Kidney epithelial cell (primary cell): Measurements from ENCODE around the gene ENTPD8. TPM values are rescaled to one million over a fixed set of nuclear protein-coding genes. Genes with fewer than 3 reads are reported as not detected.
A peak's percentile ranks its signal among the peaks of the same experiment; 100 is the strongest.

Experiments
- DNase-seq: peaks from one replicate; pipeline ENCODE4 v3.0.0-alpha.2; 2010; ENCODE audit warnings: low read depth
- H3K27me3 ChIP-seq: 2 replicates; pipeline ENCODE4 v1.6.0; 2011; ENCODE audit warnings: low read length; ENCODE audit not compliant: control insufficient read depth, insufficient read depth
- H3K36me3 ChIP-seq: 2 replicates; pipeline ENCODE4 v1.5.1; 2011; ENCODE audit warnings: low read length; ENCODE audit not compliant: control insufficient read depth, insufficient read depth
- H3K4me3 ChIP-seq: 2 replicates; pipeline ENCODE4 v1.5.1; 2011; ENCODE audit warnings: low read depth, mild to moderate bottlenecking, control low read depth, low read length
- total RNA-seq: library from RNA; depleted of rRNA; stranded (reverse); fragments of >200 nt; gene quantifications from 2 replicates; pipeline ENCODE4 v1.2.3, GENCODE V29; 2015
- TF ChIP-seq, protein P1 (sequence below): IDR thresholded peaks from 2 replicates; pipeline ENCODE4 v1.5.1; 2011; ENCODE audit warnings: mild to moderate bottlenecking, moderate library complexity, low read length, control low read depth, inconsistent platforms; ENCODE audit not compliant: insufficient read depth, poor library complexity, severe bottlenecking

Gene ENTPD8, protein sequence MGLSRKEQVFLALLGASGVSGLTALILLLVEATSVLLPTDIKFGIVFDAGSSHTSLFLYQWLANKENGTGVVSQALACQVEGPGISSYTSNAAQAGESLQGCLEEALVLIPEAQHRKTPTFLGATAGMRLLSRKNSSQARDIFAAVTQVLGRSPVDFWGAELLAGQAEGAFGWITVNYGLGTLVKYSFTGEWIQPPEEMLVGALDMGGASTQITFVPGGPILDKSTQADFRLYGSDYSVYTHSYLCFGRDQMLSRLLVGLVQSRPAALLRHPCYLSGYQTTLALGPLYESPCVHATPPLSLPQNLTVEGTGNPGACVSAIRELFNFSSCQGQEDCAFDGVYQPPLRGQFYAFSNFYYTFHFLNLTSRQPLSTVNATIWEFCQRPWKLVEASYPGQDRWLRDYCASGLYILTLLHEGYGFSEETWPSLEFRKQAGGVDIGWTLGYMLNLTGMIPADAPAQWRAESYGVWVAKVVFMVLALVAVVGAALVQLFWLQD
- total RNA-seq = not detected in 2 replicates

DNA sequence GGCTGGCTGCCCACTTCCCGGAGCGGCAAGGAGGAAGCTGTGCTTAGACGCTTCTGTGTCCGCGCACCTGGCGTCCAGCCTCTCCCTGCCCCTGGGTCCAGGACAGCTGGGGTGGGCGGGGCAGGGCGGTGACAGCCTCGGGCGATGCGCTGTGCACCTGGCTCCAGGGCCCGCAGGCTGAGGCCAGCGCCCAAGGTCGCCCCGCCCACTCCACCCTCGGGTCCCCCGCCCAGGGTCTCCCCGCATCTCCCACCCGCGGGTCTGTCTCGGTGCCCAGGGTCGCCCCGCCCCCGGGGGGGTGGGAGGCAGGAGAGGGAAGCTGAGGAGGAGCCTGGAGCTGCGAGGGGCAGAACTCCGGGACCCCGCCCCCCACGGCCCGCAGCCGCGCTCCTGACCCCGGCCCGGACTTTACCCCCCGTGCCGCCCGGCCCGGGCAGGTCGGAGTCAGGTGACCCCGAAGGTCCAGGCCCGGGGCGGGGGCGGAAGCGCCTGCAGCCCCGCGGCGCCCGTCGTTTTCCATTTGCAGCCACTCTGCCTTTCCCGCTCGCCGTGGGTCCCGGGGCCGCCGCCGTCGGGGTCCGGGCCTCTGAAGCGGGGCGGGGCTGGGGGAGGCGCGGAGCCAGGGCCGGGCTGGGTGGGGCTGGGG is at the start of gene ENTPD8:
Gene ENTPD8, minus strand, starts transcription at position 69 of the 646 bp plus-strand sequence. CDS start 3,072 bp downstream, outside the sequence.
- H3K4me3 ChIP-seq = peak within 1 kb of the TSS; percentile 20
- H3K36me3 ChIP-seq = no peaks in the 10 kb centered on the region
- TF ChIP-seq, protein P1, sequence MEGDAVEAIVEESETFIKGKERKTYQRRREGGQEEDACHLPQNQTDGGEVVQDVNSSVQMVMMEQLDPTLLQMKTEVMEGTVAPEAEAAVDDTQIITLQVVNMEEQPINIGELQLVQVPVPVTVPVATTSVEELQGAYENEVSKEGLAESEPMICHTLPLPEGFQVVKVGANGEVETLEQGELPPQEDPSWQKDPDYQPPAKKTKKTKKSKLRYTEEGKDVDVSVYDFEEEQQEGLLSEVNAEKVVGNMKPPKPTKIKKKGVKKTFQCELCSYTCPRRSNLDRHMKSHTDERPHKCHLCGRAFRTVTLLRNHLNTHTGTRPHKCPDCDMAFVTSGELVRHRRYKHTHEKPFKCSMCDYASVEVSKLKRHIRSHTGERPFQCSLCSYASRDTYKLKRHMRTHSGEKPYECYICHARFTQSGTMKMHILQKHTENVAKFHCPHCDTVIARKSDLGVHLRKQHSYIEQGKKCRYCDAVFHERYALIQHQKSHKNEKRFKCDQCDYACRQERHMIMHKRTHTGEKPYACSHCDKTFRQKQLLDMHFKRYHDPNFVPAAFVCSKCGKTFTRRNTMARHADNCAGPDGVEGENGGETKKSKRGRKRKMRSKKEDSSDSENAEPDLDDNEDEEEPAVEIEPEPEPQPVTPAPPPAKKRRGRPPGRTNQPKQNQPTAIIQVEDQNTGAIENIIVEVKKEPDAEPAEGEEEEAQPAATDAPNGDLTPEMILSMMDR = no peak
- H3K27me3 ChIP-seq = peaks cover 28% of the 10 kb centered on the region
- DNase-seq = no peak

GRCh38 chr9:137490532-137491186 is 49.5 kb upstream of the ENTPD8 start:
- no peaks in the 10 kb centered on the region for H3K36me3 ChIP-seq
- no peak for DNase-seq
- TF ChIP-seq, protein P1 = no peak
- H3K27me3 ChIP-seq = no peaks in the 10 kb centered on the region
- H3K4me3 ChIP-seq = no peak overlapping the region

DNA sequence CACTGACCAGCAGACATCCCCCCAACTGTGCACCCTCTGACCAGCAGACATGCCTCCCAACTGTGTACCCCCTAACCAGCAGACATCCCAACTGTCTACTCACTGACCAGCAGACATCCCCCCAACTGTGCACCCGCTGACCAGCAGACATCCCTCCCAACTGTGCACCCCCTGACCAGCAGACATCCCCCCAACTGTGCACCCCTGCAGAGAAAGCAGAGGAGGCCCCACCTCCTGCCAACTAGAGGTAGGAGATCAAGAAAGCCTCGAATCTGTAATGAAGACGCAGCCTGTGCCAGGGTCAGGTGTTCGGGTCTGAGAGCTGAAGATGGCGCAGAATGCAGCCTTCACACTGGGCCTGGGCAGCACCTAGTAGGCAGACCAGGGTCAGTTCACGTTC is 47.7 kb upstream of the ENTPD8 start:
- Histone ChIP-seq H3K4me3 (no peak overlapping the region), H3K27me3 (no peaks in the 10 kb centered on the region), H3K36me3 (no peaks in the 10 kb centered on the region)
- TF ChIP-seq, protein P1 = no peak
- no peak for DNase-seq

DNA sequence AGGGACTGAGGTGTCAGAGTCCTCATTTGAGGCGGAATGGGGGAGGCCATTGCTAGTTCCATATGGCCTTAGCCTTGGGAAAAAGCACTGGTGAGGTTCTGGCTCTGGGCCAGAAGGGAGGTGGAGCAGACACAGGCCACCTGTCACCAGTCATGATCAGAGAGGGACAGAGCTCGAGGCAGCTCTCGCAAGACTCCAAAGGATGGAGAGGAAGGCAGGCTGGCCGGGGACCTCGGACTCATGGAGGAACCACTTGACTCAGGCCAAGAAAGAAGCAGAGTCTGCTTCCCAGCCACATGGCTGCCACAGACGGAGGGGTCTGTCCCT is 47.1 kb upstream of the ENTPD8 start:
- TF ChIP-seq, protein P1 = no peak
- no peaks in the 10 kb centered on the region for H3K36me3 ChIP-seq
- no peak overlapping the region for H3K4me3 ChIP-seq
- DNase-seq = no peak
- no peaks in the 10 kb centered on the region for H3K27me3 ChIP-seq

- no peak for DNase-seq
- no peak overlapping the region for H3K4me3 ChIP-seq
- H3K27me3 ChIP-seq = no peaks in the 10 kb centered on the region
- no peaks in the 10 kb centered on the region for H3K36me3 ChIP-seq
- TF ChIP-seq, protein P1 = no peak
These were observed 46.5 kb upstream of the ENTPD8 start for GRCh38 chr9:137487454-137488326.
